ENCODE data around the gene MMUT. TPM values are rescaled to one million over a fixed set of nuclear protein-coding genes. Genes with fewer than 3 reads are reported as not detected.
"Not testable (repeated sequence)": the region's sequence is repeated elsewhere in the genome, so short reads cannot be mapped to it uniquely, and the experiment has no call there.

The MMUT gene
- total RNA-seq, 1 experiment from 2014 or later = 14.6 TPM

DNA sequence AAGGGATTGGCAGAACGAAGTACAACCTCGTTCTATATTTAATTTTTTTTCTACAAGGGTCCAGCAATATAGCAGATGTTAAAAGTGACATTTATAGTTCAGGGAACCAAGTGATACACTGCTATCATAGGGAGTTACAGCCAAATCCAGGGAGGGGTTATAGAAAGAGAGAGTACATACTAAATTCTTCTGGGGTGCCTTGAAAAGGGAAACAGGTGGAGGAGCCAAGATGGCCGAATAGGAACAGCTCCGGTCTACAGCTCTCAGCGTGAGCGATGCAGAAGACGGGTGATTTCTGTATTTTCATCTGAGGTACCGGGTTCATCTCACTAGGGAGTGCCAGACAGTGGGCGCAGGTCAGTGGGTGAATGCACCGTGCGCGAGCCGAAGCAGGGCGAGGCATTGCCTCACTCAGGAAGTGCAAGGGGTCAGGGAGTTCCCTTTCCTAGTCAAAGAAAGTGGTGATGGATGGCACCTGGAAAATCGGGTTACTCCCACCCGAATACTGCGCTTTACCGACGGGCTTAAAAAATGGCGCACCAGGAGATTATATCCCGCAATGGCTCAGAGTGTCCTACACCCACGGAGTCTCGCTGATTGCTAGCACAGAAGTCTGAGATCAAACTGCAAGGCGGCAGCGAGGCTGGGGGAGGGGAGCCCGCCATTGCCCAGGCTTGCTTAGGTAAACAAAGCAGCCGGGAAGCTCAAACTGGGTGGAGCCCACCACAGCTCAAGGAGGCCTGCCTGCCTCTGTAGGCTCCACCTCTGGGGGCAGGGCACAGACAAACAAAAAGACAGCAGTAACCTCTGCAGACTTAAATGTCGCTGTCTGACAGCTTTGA lies 76.2 kb downstream of the MMUT start:
- not testable (repeated sequence) for DNase-seq; H3K27ac ChIP-seq; H3K27me3 ChIP-seq; H3K36me3 ChIP-seq; H3K4me3 ChIP-seq; H3K4me1 ChIP-seq; H3K9me3 ChIP-seq (replicated peaks)

DNA sequence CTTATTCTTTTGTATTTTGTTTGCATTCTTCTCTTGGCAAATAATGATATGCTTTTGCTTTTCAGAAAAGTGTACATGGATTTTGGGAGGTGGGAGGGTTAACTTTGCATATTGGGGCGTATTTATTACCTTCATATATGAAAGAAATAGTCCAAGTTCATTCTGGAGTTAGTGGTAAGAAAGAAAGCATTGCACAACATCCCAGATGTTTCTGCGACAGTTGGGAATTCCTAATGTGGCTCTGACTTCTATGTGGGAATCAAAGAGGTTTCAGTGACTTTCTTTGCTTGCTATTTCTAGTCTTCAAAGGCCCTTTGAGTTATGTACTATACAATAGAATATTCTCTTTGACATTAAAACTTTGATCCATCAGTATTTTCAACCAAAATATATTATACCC lies 78.1 kb downstream of the MMUT start:
- H3K9me3 ChIP-seq (replicated peaks) = no peaks in the 10 kb centered on the region
- H3K4me3 ChIP-seq = no peak overlapping the region
- DNase-seq = no peak
- no peaks in the 10 kb centered on the region for H3K36me3 ChIP-seq
- no peaks in the 10 kb centered on the region for H3K4me1 ChIP-seq
- no peaks in the 10 kb centered on the region for H3K27me3 ChIP-seq
- no peak overlapping the region for H3K27ac ChIP-seq

Other genes starting within 250 kb of the MMUT start
- 15.2 and 18.8 TPM in 2 replicates for gene CENPQ, start 117 bp upstream of the MMUT start, total RNA-seq (2014; rRNA removed; shearing (Covaris generic))
- not detected in 2 replicates for gene GLYATL3, start 36.7 kb upstream of the MMUT start, total RNA-seq (2014; rRNA removed; shearing (Covaris generic))
- not detected in 2 replicates for gene C6orf141, start 87.4 kb upstream of the MMUT start, total RNA-seq (2014; rRNA removed; shearing (Covaris generic))
- gene RHAG, start 173.6 kb upstream of the MMUT start, total RNA-seq (2014; rRNA removed; shearing (Covaris generic)) = not detected in 2 replicates

Measured in SJCRH30 (cell line).